Tibial artery (tissue), 4 donors: ENCODE results near the gene AGBL1.

Experiments
- DNase-seq, 2 donors: peaks; one replicate each; pipeline ENCODE4 v3.0.0-alpha.2; 2019
- H3K27ac ChIP-seq, 2 donors: fragments of 200-600 bp; sonication (generic) in 1 of 2; 1 replicate in 1 of 2; 2 replicates in 1 of 2; pipeline ENCODE4 v1.5.1; 2018 to 2019; ENCODE audit warnings: mild to moderate bottlenecking in 1 of 2
- H3K27me3 ChIP-seq, 2 donors: fragments of 200-600 bp; sonication (generic) in 1 of 2; one replicate each; pipeline versions ENCODE4 v1.5.1 to v1.6.0; 2016 to 2019
- H3K36me3 ChIP-seq, 3 donors: fragments of 200-600 bp; sonication (generic) in 2 of 3; one replicate each; pipeline ENCODE4 v1.5.1; 2016 to 2019; ENCODE audit warnings: mild to moderate bottlenecking in 2 of 3
- H3K4me1 ChIP-seq, 4 donors: fragments of 200-600 bp; sonication (generic) in 2 of 4; 1 replicate in 3 of 4; 2 replicates in 1 of 4; pipeline ENCODE4 v1.5.1; 2016 to 2019
- H3K4me3 ChIP-seq, 2 donors: fragments of 200-600 bp; sonication (generic) in 1 of 2; 1 replicate in 1 of 2; 2 replicates in 1 of 2; pipeline ENCODE4 v1.5.1; 2018 to 2019; ENCODE audit warnings: mild to moderate bottlenecking in 2 of 2
- H3K9me3 ChIP-seq, 3 donors: fragments of 200-600 bp; sonication (generic) in 1 of 3; one replicate each; pipeline ENCODE4 v1.5.1; 2016 to 2019
- CTCF ChIP-seq, 2 experiments: fragments of 200-600 bp in 1 of 2; fragments of 450-650 bp in 1 of 2; IDR thresholded peaks; one replicate each; pipeline ENCODE4 v1.5.1; 2017 to 2019; ENCODE audit warnings: antibody characterized with exemption in 2 of 2, mild to moderate bottlenecking in 1 of 2, moderate library complexity in 1 of 2
- intact Hi-C: fragments of 100-400 bp; cut with DNase I; formaldehyde crosslinking; loops from one replicate; pipeline ENCODE4 v1.15.0; 2023; ENCODE audit warnings: low total_unique reads

Gene AGBL1

GRCh38 chr15:86082619-86083380, 3.1 kb downstream of the AGBL1 start:
- Histone ChIP-seq H3K27ac (no peak overlapping the region), H3K4me3 (no peak overlapping the region), H3K36me3 (no peaks in the 10 kb centered on the region), H3K27me3 (peaks cover 0 to 5% of the 10 kb centered on the region in 2 donors), H3K4me1 (no peaks in the 10 kb centered on the region), H3K9me3 (no peaks in the 10 kb centered on the region)
- no peak for TF ChIP-seq CTCF (IDR thresholded peaks at IDR 0.05)
- intact Hi-C loops, result no loop called here
- DNase-seq, result no peak

GRCh38 chr15:86087808-86088207, 8.1 kb downstream of the AGBL1 start:
- no peaks in the 10 kb centered on the region for H3K36me3 ChIP-seq
- no peaks in the 10 kb centered on the region for H3K4me1 ChIP-seq
- DNase-seq, result no peak
- intact Hi-C loops, result no loop called here
- no peak for TF ChIP-seq CTCF (IDR thresholded peaks at IDR 0.05)
- no peaks in the 10 kb centered on the region for H3K27me3 ChIP-seq
- H3K4me3 ChIP-seq, result no peak overlapping the region
- no peaks in the 10 kb centered on the region for H3K9me3 ChIP-seq
- no peak overlapping the region for H3K27ac ChIP-seq

- Histone ChIP-seq H3K4me1 (no peaks in the 10 kb centered on the region), H3K27ac (no peak overlapping the region), H3K36me3 (no peaks in the 10 kb centered on the region), H3K9me3 (no peaks in the 10 kb centered on the region), H3K27me3 (no peaks in the 10 kb centered on the region), H3K4me3 (no peak overlapping the region)
- no peak for DNase-seq
- intact Hi-C loops, result no loop called here
- no peak for TF ChIP-seq CTCF (IDR thresholded peaks at IDR 0.05)
These were observed 9.8 kb downstream of the AGBL1 start for GRCh38 chr15:86089422-86089821.

- Histone ChIP-seq H3K9me3 (peaks cover 0 to 13% (median 4%) of the 10 kb centered on the region in 3 donors), H3K27me3 (peaks cover 0 to 3% of the 10 kb centered on the region in 2 donors), H3K36me3 (no peaks in the 10 kb centered on the region), H3K4me3 (no peak overlapping the region), H3K4me1 (no peaks in the 10 kb centered on the region), H3K27ac (no peak overlapping the region)
- no peak for DNase-seq
- intact Hi-C loops, result no loop called here
- TF ChIP-seq CTCF (IDR thresholded peaks at IDR 0.05), result no peak
These were observed 22.1 kb downstream of the AGBL1 start for GRCh38 chr15:86101818-86102217.

- peaks cover 0 to 13% (median 0%) of the 10 kb centered on the region in 3 donors for H3K9me3 ChIP-seq
- H3K4me1 ChIP-seq, result no peaks in the 10 kb centered on the region
- H3K27me3 ChIP-seq, result peaks cover 0 to 3% of the 10 kb centered on the region in 2 donors
- no peak overlapping the region for H3K27ac ChIP-seq
- no peak for DNase-seq
- intact Hi-C loops, result no loop called here
- no peak for TF ChIP-seq CTCF (IDR thresholded peaks at IDR 0.05)
- no peaks in the 10 kb centered on the region for H3K36me3 ChIP-seq
- H3K4me3 ChIP-seq, result no peak overlapping the region
These were observed 24.2 kb downstream of the AGBL1 start for GRCh38 chr15:86103825-86104224.
